Tibial nerve (tissue), 4 donors: ENCODE measurements around the gene SPINK1. TPM values are rescaled to one million over a fixed set of nuclear protein-coding genes. Genes with fewer than 3 reads are reported as not detected.
"Not testable (repeated sequence)": the region's sequence is repeated elsewhere in the genome, so short reads cannot be mapped to it uniquely, and the experiment has no call there.

Experiments
- DNase-seq, 2 donors: peaks; one replicate each; pipeline ENCODE4 v3.0.0-alpha.2; 2019; ENCODE audit warnings: low spot score in 2 of 2
- H3K27ac ChIP-seq, 4 donors: fragments of 200-600 bp; sonication (generic) in 3 of 4; one replicate each; pipeline ENCODE4 v1.5.1; 2017 to 2019; ENCODE audit warnings: mild to moderate bottlenecking in 1 of 4
- H3K27me3 ChIP-seq, 2 donors: fragments of 200-600 bp; sonication (generic) in 1 of 2; one replicate each; pipeline versions ENCODE4 v1.5.1 to v1.6.0; 2017 to 2019
- H3K36me3 ChIP-seq, 3 donors: fragments of 200-600 bp; sonication (generic); one replicate each; pipeline ENCODE4 v1.5.1; 2018 to 2019
- H3K4me1 ChIP-seq, 4 donors: fragments of 200-600 bp; sonication (generic) in 3 of 4; one replicate each; pipeline ENCODE4 v1.5.1; 2017 to 2019
- H3K4me3 ChIP-seq, 4 donors: fragments of 200-600 bp; sonication (generic) in 3 of 4; one replicate each; pipeline ENCODE4 v1.5.1; 2017 to 2019; ENCODE audit warnings: mild to moderate bottlenecking in 1 of 4, moderate library complexity in 1 of 4
- H3K9me3 ChIP-seq, 4 donors: fragments of 200-600 bp; sonication (generic) in 3 of 4; one replicate each; pipeline ENCODE4 v1.5.1; 2017 to 2019
- CTCF ChIP-seq, 5 experiments: fragments of 200-600 bp in 3 of 5; fragments of 450-650 bp in 2 of 5; sonication (generic) in 3 of 5; IDR thresholded peaks; one replicate each; pipeline ENCODE4 v1.5.1; 2016 to 2019; ENCODE audit warnings: antibody characterized with exemption in 5 of 5, mild to moderate bottlenecking in 3 of 5, moderate library complexity in 2 of 5
- EP300 ChIP-seq, 2 donors: sonication (generic); formaldehyde crosslinking; IDR thresholded peaks; one replicate each; pipeline ENCODE4 v1.6.1; 2017; ENCODE audit warnings: antibody characterized with exemption in 2 of 2, mild to moderate bottlenecking in 1 of 2
- POLR2A ChIP-seq, 2 donors: fragments of 450-650 bp; IDR thresholded peaks; one replicate each; pipeline ENCODE4 v1.6.1; 2017; ENCODE audit warnings: antibody characterized with exemption in 2 of 2, mild to moderate bottlenecking in 2 of 2, moderate library complexity in 2 of 2
- WGBS, 2 donors: methylation state at CpG; one replicate each; pipeline ENCODE4 v1.1.5; 2018; 5-methylcytosine and 5-hydroxymethylcytosine counted together
- total RNA-seq, 4 donors: library from RNA; depleted of rRNA; stranded (reverse); fragments of >200 nt; gene quantifications; one replicate each; pipeline ENCODE4 v1.1.0, GENCODE V29; 2016

Gene SPINK1
- total RNA-seq, 4 donors from 2014 or later: 0.44 to 10.2 TPM; not detected in 2

GRCh38 chr5:147876141-147876540 lies 44.7 kb upstream of the SPINK1 start:
- Histone ChIP-seq H3K4me1 (no peaks in the 10 kb centered on the region), H3K27me3 (no peaks in the 10 kb centered on the region), H3K27ac (no peak overlapping the region), H3K9me3 (no peaks in the 10 kb centered on the region), H3K4me3 (no peak overlapping the region), H3K36me3 (no peaks in the 10 kb centered on the region)
- DNase-seq: no peak
- TF ChIP-seq POLR2A (IDR thresholded peaks at IDR 0.05) (no peak), CTCF (IDR thresholded peaks at IDR 0.05) (no peak), EP300 (IDR thresholded peaks at IDR 0.05) (no peak)

GRCh38 chr5:147874910-147875367 lies 43.5 kb upstream of the SPINK1 start:
- Histone ChIP-seq H3K4me1 (no peaks in the 10 kb centered on the region), H3K36me3 (no peaks in the 10 kb centered on the region), H3K9me3 (no peaks in the 10 kb centered on the region), H3K4me3 (no peak overlapping the region), H3K27ac (no peak overlapping the region), H3K27me3 (no peaks in the 10 kb centered on the region)
- TF ChIP-seq EP300 (IDR thresholded peaks at IDR 0.05) (no peak), CTCF (IDR thresholded peaks at IDR 0.05) (no peak), POLR2A (IDR thresholded peaks at IDR 0.05) (no peak)
- no peak for DNase-seq
- 25 to 29% methylated on average over 3 of the region's 3 CpGs for WGBS, 2 donors

- H3K4me1 ChIP-seq, H3K9me3 ChIP-seq, H3K27ac ChIP-seq, H3K36me3 ChIP-seq, H3K27me3 ChIP-seq, DNase-seq, H3K4me3 ChIP-seq: not testable (repeated sequence)
- 79 to 84% methylated on average over 8 of the region's 8 CpGs for WGBS, 2 donors
Measured at GRCh38 chr5:147874118-147874875, 42.8 kb upstream of the SPINK1 start.

- DNase-seq, H3K4me1 ChIP-seq, H3K9me3 ChIP-seq, H3K27ac ChIP-seq, H3K27me3 ChIP-seq, H3K4me3 ChIP-seq, H3K36me3 ChIP-seq: not testable (repeated sequence)
- WGBS, 2 donors: 80 to 81% methylated on average over 16 of the region's 16 CpGs
Measured at GRCh38 chr5:147872744-147873435, 41.4 kb upstream of the SPINK1 start.

- not testable (repeated sequence) for H3K36me3 ChIP-seq, H3K27me3 ChIP-seq, H3K4me1 ChIP-seq, DNase-seq, H3K9me3 ChIP-seq, H3K27ac ChIP-seq, H3K4me3 ChIP-seq
- 95 to 99% methylated on average over 13 to 18 of the region's 18 CpGs for WGBS, 2 donors
Measured at GRCh38 chr5:147871980-147872549, 40.6 kb upstream of the SPINK1 start.

GRCh38 chr5:147869892-147870291 lies 38.4 kb upstream of the SPINK1 start:
- WGBS, 2 donors: 69 to 71% methylated on average over 6 of the region's 6 CpGs
- not testable (repeated sequence) for H3K4me3 ChIP-seq, H3K9me3 ChIP-seq, H3K36me3 ChIP-seq, H3K27ac ChIP-seq, DNase-seq, H3K27me3 ChIP-seq, H3K4me1 ChIP-seq

- Histone ChIP-seq H3K27ac (no peak overlapping the region), H3K9me3 (no peaks in the 10 kb centered on the region), H3K4me3 (no peak overlapping the region), H3K27me3 (no peaks in the 10 kb centered on the region), H3K36me3 (no peaks in the 10 kb centered on the region), H3K4me1 (no peaks in the 10 kb centered on the region)
- TF ChIP-seq POLR2A (IDR thresholded peaks at IDR 0.05) (no peak), CTCF (IDR thresholded peaks at IDR 0.05) (no peak), EP300 (IDR thresholded peaks at IDR 0.05) (no peak)
- WGBS, 2 donors: 35 to 38% methylated on average over 4 of the region's 4 CpGs
- DNase-seq: no peak
Measured at GRCh38 chr5:147869112-147869511, 37.6 kb upstream of the SPINK1 start.
